KG1 (cell line): ENCODE data around the gene BIN2.

ENCODE experiments used
- DNase-seq: peaks from one replicate; lab custom pipeline; 2025; lab: John Stamatoyannopoulos, UW

The BIN2 gene

DNA sequence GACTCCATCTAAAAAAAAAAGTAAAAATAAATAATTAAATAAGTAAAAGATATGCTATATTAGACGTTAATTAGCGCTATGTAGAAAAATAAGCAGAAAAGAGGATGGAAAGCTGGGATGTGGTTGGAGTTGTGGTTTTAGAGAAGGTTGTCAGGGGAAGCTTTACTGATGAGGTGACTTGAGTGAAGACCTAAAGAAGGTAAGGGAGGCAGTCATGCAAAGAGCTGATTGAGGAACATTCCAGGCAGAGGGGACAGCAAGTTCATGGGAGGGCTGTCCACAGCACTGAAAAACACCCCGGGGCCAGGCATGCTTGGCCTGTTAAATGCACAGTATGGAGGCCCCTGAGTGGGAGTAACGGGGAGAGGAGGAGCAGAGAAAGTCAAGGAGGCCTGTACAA, 69.4 kb downstream of the BIN2 start:
- DNase-seq = no peak

DNA sequence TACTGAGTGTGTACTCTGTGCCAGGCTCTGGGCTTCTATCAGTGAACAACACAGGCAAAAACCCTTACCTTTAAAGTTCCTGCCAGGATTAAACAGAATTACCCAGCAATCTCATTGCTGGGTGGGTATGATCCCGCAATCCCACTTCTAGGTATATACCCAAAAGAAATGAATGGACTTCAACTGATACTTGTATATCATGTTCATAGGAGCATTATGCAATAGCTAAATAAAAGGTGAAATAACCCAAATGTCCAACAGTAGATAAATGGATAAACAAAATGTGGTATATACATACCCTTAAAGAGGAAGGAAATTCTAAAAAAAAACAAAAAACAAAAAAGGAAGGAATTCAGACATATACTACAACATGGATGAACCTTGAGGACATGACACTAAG, 70.7 kb downstream of the BIN2 start:
- DNase-seq = no peak

DNA sequence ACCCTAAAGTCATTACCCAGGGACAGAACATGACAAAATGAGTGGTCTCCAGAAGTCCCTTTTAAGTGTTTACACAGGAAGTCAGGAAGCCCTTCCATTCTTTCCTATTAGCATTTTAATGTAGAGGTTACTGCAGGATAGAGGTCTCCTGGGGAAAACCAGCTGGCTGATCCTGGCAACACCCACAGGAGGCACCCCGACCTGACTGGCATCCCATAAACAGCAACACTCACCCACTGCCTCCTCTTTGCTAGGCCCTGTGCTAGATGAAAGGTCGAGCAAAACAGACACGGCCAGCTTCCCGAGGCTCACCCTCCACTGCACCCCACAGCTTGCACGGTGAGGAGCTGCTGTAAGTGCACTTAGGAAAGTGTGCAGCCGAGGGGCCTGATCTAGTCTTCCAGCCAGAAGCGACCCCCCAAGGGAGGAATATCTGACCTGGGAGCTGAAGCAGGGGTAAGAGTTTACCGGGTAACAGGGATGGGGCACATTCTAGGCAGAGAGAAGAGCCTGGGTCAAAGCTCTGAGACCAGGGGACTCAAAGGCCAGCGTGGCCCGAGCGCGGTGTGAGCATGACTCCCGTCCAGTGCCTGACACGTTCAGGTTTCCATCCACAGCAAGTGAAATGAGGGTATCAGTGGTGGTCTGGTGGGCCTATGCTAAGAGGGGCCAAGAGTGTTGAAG, 76.3 kb downstream of the BIN2 start:
- DNase-seq = no peak

DNA sequence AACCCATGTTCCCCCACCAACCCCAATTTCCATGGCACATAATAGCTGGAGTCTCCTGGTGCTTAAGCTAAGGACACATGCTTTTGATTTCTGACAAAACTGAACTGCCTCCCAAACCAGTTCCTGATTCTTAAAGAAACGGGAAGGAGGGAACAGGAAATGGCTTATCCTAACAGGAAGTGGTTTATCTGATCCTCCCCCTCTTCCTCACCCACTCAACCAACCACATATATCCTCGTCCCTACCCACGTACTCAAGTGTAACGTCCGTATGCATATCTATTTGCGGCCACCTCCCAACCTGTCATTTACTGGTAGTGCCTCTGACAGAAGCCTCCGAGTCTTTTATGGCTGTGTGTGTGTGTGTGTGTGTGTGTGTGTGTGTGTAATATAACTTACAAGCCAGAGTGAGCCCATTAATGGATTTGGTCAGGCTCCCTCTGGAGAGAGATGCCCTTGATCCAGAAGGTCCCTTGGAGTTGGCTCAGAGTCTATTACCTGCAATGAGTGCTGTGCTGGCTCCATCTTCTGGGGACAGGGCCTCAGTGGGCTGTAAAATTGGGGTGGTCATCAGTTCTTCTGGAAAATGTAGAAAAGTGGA, 77.6 kb downstream of the BIN2 start:
- DNase-seq = peak; percentile 59

DNA sequence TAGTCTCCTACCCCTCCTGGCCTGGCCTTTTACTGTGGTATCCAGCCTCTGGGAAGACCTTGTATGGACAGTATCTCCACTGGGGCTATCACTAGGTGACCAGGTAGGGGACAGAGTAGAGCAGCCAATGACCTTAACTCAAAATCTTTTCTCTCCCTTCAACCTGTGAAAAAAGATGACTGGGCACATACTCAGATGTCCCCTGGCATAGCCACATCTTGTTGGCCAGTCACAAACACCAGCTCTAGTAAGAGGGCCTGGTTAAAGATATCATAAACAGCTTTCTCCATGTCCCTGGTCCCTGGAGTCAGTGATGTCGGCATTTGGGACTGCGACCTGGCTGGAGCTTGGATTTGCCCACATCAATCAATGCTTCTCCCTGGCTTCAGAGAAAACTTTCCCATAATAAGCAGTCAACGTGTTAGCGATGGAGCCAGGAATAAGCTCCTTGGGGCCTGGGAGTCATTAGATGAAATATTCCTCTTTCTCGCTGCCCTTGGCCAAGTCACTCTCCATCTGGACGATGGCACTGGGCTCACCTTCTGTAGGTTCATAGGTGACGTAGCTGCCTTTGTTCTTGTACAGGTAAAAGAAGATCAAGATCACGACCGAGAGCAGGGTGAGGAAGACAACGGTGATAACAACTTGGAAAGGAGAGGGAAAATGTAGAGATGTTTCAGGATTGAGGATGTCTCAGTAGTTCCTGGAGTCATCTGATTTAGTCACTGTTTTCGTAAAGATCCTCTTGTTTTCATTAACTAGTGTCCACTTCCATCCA, 78.3 kb downstream of the BIN2 start:
- DNase-seq = no peak

DNA sequence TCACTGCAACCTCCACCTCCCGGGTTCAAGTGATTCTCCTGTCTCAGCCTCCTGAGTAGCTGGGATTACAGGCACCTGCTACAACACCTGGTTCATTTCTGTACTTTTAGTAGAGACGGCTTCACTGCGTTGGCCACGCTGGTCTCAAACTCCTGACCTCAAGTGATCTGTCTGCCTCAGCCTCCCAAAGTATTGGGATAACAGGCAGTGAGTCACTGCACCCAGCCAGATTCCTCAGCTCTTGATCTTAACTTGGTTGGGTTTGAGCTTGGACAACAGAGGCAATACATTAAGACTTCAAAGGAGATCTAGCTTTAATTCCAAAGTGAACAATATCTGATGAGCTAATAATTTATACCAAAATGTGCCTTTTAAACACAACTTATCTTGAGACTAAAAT, 79.7 kb downstream of the BIN2 start:
- no peak for DNase-seq

DNA sequence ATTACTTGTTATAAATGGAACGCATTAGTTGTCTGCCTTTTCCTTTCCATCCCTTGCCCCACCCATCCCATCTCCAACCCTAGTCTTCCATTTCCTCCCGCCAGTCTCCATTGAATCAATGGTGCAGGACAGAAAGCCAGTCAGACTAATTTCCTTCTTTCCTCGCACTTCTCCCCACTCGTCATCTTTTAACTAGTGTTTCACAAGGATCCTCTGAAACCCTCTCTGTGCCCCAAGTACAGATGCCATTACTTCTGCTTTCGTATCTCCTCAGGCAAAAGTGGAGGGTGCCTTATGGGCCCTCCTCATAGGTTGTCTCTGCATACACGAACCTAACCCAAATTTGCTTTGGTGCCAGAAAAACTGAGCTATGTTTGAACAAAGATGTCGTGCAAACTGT, 81.1 kb downstream of the BIN2 start:
- DNase-seq = no peak

DNA sequence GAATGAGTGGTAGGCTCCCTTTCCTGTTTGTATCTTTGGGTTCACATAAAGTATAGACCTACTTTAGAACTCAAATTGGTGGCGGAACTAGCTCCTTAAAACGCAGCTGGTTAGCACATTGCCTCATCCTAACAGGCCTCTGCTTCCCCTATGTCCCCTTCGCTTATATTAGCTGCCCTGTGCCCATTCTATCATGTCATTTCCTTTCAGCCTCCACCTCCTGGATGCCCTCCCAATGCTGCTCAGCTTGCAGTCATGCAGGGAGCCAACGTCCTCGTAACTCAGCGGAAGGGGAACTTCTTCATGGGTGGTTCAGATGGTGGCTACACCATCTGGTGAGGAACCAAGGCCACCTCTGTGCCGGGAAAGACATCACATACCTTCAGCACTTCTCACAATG, 81.9 kb downstream of the BIN2 start:
- DNase-seq = no peak

DNA sequence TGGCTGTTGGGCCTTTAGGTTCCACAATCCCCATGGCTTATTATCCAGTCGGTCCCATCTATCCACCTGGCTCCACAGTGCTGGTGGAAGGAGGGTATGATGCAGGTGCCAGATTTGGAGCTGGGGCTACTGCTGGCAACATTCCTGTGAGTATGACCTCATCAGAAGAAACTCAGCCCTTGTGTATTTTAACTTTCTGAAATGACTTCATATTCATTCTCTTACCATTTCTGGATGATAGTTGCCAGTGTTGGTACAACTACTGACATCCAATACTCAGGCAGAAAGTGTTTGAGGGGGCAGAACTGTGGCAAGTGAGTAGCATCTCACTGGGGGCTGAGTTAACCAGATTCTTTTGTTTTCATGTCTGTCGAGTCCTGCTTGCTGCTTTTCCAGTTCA, 83.0 kb downstream of the BIN2 start:
- DNase-seq = no peak

DNA sequence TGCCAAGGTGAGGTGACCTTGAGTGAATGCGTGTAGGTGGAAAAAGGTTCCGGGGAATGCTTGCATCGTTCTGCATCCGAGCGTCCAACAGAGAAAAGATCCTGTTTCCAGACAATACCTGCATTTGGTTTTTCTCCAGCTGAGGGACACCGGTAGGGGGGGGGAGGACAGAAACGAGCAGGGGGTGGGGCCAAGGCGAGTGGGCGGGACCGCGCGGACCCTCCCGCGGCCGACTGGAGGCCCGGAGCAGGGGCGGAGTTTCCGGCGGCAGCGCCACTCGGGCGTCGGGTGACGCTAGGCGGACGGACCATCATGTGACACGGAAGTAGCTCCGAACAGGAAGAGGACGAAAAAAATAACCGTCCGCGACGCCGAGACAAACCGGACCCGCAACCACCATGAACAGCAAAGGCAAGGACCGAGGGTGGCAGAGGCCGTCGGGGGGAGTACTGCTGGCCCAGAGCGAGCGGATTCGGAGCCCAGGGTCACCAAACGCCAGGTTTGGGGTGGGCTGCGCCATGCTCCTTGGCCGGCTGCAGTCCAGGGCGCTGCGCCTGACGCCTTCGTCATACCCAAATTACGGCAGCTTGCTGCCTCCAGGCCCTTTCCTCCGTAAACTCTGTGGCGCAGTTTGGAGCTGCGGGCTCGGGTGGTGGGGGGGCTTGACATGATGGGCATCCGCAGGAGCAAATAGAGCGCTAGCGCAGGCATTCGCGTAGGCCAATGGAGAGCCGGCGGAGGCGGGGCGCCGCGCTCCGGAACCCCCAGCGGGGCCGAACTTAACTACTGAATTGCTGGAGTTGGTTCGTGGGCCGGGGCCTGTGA, 85.3 kb downstream of the BIN2 start, which contains the start of gene DAZAP2:
DAZAP2 (plus strand) TSS at position 317 of the 825 bp plus-strand sequence; CDS start at position 399, 82 bp downstream.
- peak; percentile 90 for DNase-seq

DNA sequence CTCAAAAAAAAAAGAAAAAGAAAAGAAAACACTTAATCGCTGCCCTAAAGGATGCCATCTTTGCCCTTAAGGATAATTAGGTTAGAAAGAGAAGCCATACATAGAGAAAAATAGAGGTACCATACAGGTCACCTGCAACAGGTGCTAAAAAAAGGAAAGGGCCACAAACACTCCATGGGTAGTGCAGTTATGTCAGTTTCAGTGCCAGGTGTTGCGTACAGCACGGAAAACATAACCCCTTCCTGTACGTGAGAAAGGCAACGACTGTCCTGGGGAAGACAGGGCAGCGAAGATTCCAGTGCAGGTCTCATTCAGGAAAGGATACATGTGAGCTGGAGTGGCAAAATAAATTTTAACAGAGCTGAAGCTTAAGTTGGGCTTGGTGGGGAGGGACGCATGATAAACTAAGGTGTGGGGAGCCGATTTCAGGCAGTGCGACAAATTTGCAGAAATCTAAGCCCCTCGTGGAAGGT, 85.9 kb downstream of the BIN2 start:
- no peak for DNase-seq

DNA sequence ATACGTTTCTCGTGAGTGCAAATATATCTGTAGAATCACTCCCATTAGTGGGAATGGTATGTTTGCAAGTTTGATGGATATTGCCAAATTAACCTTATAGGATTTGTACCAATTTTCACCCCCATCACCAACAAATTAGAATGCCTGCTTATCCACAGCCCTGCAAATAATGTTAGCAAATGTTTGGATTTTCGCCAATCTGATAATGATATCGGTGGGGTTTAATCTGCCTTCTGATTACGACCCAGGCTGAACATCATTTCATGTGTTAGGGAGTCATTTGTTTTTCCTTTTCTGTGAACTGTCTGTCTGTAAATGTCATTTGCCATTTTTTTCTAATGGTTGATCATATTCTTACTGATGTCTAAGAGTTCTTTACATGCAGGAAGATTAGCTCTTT, 89.4 kb downstream of the BIN2 start:
- no peak for DNase-seq

DNA sequence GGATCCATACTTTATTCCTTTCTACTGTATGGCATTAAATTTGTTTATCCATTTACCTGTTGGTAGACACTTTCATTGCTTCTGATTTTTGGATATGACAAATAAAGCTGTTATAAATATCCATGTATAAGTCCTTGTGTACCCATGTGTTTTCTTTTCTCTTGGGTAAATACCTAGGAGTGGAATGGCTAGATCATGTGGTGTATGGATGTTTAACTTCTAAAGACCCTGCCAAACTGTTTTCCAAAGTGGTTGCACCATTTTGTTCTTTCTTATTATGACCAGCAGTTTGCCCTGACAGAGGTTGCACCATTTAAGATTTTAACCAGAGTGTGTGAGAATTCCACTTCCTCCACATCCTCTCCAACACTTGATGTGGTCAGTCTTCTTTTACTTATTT, 91.3 kb downstream of the BIN2 start:
- DNase-seq = no peak
